HCT116 (cell line): ENCODE measurements around the gene KREMEN2. TPM values are rescaled to one million over a fixed set of nuclear protein-coding genes. Genes with fewer than 3 reads are reported as not detected.

ENCODE experiments used
- ATAC-seq: fragments of 200-7000 bp; cut with Tn5 transposase; 2 replicates; pipeline ENCODE4 v1.9.1; 2020; ENCODE audit warnings: mild to moderate bottlenecking, moderate library complexity
- BruUV-seq: library from RNA; stranded (reverse); fragments of 400-500 nt; replicated peaks from 2 replicates; lab custom pipeline; 2021; lab: Mats Ljungman, UMichigan
- CTCF ChIA-PET: fragments of 300-600 bp; sonication (Branson Sonifier 250); formaldehyde crosslinking; loops from one replicate; lab custom pipeline; 2021; ENCODE audit warnings: antibody characterized with exemption; lab: Charles Lee
- POLR2A ChIA-PET: fragments of 300-600, 350-600 bp; sonication (Branson Sonifier 250); formaldehyde crosslinking; loops from one replicate; lab custom pipeline; 2021; ENCODE audit warnings: antibody characterized with exemption; lab: Charles Lee
- RAD21 ChIA-PET, 2 experiments: fragments of 300-600 bp; sonication (Branson Sonifier 250); formaldehyde crosslinking; loops; one replicate each; lab custom pipeline; 2023; ENCODE audit warnings: low total read pairs in 2 of 2; ENCODE audit not compliant: uncharacterized antibody in 2 of 2, unreplicated experiment in 2 of 2, low non-redundant PET in 1 of 2; lab: Charles Lee
- DNase-seq: peaks from one replicate; pipeline ENCODE4 v3.0.0-alpha.2; 2010; ENCODE audit warnings: low read depth, low spot score
- H2AFZ ChIP-seq: fragments of 200-600 bp; shearing (Covaris generic), sonication (generic); 2 replicates; pipeline ENCODE4 v1.6.1; 2017; ENCODE audit warnings: low read depth, mixed run types, mixed read lengths, antibody characterized with exemption, low read length; ENCODE audit not compliant: poor library complexity, severe bottlenecking
- H3K27ac ChIP-seq: 2 replicates; pipeline ENCODE4 v1.5.1; 2012; ENCODE audit warnings: low read depth, low read length
- H3K27me3 ChIP-seq: fragments of 200-600 bp; sonication (generic); 2 replicates; pipeline ENCODE4 v1.6.1; 2016; ENCODE audit warnings: mixed run types, low read length, mixed read lengths; ENCODE audit not compliant: insufficient read depth
- H3K36me3 ChIP-seq, 2 experiments: fragments of 200-500 bp in 1 of 2; fragments of 200-600 bp in 1 of 2; sonication (Bioruptor generic) in 1 of 2; sonication (generic) in 1 of 2; 2 replicates each; pipeline versions ENCODE4 v1.5.1 to v1.6.1; 2014 to 2016; ENCODE audit warnings: low read length in 2 of 2, inconsistent platforms in 1 of 2, mixed read lengths in 1 of 2, mixed run types in 1 of 2; ENCODE audit not compliant: insufficient read depth in 2 of 2, control insufficient read depth in 1 of 2
- H3K4me1 ChIP-seq, 2 experiments: fragments of 200-600 bp in 1 of 2; sonication (generic) in 1 of 2; 2 replicates each; pipeline versions ENCODE4 v1.5.1 to v1.6.1; 2012 to 2017; ENCODE audit warnings: low read length in 2 of 2, inconsistent platforms in 1 of 2, mild to moderate bottlenecking in 1 of 2, mixed read lengths in 1 of 2, mixed run types in 1 of 2, moderate library complexity in 1 of 2; ENCODE audit not compliant: insufficient read depth in 2 of 2, control insufficient read depth in 1 of 2
- H3K4me2 ChIP-seq: fragments of 200-600 bp; sonication (generic); 2 replicates; pipeline ENCODE4 v1.6.1; 2017; ENCODE audit warnings: mixed run types, low read length, mixed read lengths
- H3K4me3 ChIP-seq, 2 experiments: fragments of 200-600 bp in 1 of 2; sonication (generic) in 1 of 2; replicated peaks in 1 of 2; 2 replicates each; pipeline ENCODE4 v1.5.1; 2011 to 2016; ENCODE audit warnings: low read length in 2 of 2, control low read depth in 1 of 2, low read depth in 1 of 2, mild to moderate bottlenecking in 1 of 2, mixed read lengths in 1 of 2, mixed run types in 1 of 2
- H3K79me2 ChIP-seq: fragments of 200-600 bp; sonication (generic); 2 replicates; pipeline ENCODE4 v1.6.1; 2017; ENCODE audit warnings: mild to moderate bottlenecking, mixed run types, low read length, moderate library complexity, mixed read lengths; ENCODE audit not compliant: insufficient read depth
- H3K9ac ChIP-seq: fragments of 200-600 bp; sonication (generic); 2 replicates; pipeline ENCODE4 v1.6.1; 2016; ENCODE audit warnings: low read length, mixed read lengths
- H3K9me2 ChIP-seq: fragments of 200-600 bp; sonication (generic), shearing (Covaris generic); 2 replicates; pipeline ENCODE4 v1.6.1; 2017; ENCODE audit warnings: mixed run types, mild to moderate bottlenecking, moderate library complexity; ENCODE audit not compliant: insufficient read depth
- H3K9me3 ChIP-seq, 2 experiments: fragments of 200-500 bp in 1 of 2; fragments of 200-600 bp in 1 of 2; sonication (Bioruptor generic) in 1 of 2; sonication (generic) in 1 of 2; 2 replicates each; pipeline ENCODE4 v1.6.1; 2014 to 2017; ENCODE audit warnings: low read length in 2 of 2, mixed read lengths in 2 of 2, inconsistent platforms in 1 of 2, low read depth in 1 of 2, mild to moderate bottlenecking in 1 of 2, mixed run types in 1 of 2, moderate library complexity in 1 of 2; ENCODE audit not compliant: control insufficient read depth in 1 of 2, insufficient read depth in 1 of 2
- H4K20me1 ChIP-seq: fragments of 200-600 bp; sonication (generic), shearing (Covaris generic); 2 replicates; pipeline ENCODE4 v1.6.1; 2017; ENCODE audit warnings: mixed run types, mild to moderate bottlenecking, moderate library complexity; ENCODE audit not compliant: insufficient read depth
- ATF3 ChIP-seq: IDR thresholded peaks from 2 replicates; pipeline ENCODE4 v1.6.1; 2012
- CBX3 ChIP-seq: IDR thresholded peaks from 2 replicates; pipeline ENCODE4 v1.6.1; 2012; ENCODE audit warnings: low read depth
- CTCF ChIP-seq, 3 experiments: fragments of 200-600 bp in 1 of 3; sonication (generic) in 1 of 3; IDR thresholded peaks in 2 of 3; conservative IDR thresholded peaks in 1 of 3; 2 replicates each; pipeline ENCODE4 v1.5.1; 2012 to 2017; ENCODE audit warnings: low read depth in 2 of 3, low read length in 2 of 3, antibody characterized with exemption in 1 of 3, borderline replicate concordance in 1 of 3, control low read depth in 1 of 3, mild to moderate bottlenecking in 1 of 3, mixed read lengths in 1 of 3, mixed run types in 1 of 3, moderate library complexity in 1 of 3; ENCODE audit not compliant: insufficient read depth in 1 of 3
- ELF1 ChIP-seq: IDR thresholded peaks from 2 replicates; pipeline ENCODE4 v1.6.1; 2012; ENCODE audit warnings: low read depth, borderline replicate concordance
- JUND ChIP-seq: IDR thresholded peaks from 2 replicates; pipeline ENCODE4 v1.6.1; 2012
- POLR2A ChIP-seq: IDR thresholded peaks from 2 replicates; pipeline ENCODE4 v1.7.0; 2011; ENCODE audit warnings: borderline replicate concordance; ENCODE audit not compliant: insufficient read depth, insufficient read length; ENCODE audit errors: extremely low read depth
- POLR2AphosphoS5 ChIP-seq: IDR thresholded peaks from 2 replicates; pipeline ENCODE4 v1.6.1; 2011; ENCODE audit warnings: mild to moderate bottlenecking, low read depth, low read length, moderate library complexity
- SIN3A ChIP-seq: IDR thresholded peaks from 2 replicates; pipeline ENCODE4 v1.6.1; 2012; ENCODE audit warnings: low read depth
- SP1 ChIP-seq: IDR thresholded peaks from 2 replicates; pipeline ENCODE4 v1.6.1; 2012; ENCODE audit warnings: low read depth
- SRF ChIP-seq: IDR thresholded peaks from 2 replicates; pipeline ENCODE4 v1.6.1; 2012; ENCODE audit warnings: low read depth
- TCF7L2 ChIP-seq: IDR thresholded peaks from 2 replicates; pipeline ENCODE4 v1.7.0; 2011; ENCODE audit warnings: borderline replicate concordance, inconsistent platforms; ENCODE audit not compliant: insufficient read depth, insufficient read length; ENCODE audit errors: extremely low read depth
- YY1 ChIP-seq: IDR thresholded peaks from 2 replicates; pipeline ENCODE4 v1.6.1; 2011; ENCODE audit warnings: low read length, low read depth, moderate library complexity, mild to moderate bottlenecking; ENCODE audit not compliant: insufficient replicate concordance; ENCODE audit errors: extremely low read depth
- intact Hi-C: fragments of 100-400 bp; cut with micrococcal nuclease; formaldehyde crosslinking; loops from 2 replicates; pipeline ENCODE4 v1.10.0; 2022
- total RNA-seq: library from RNA; stranded (reverse); gene quantifications from one replicate; pipeline ENCODE4 v1.2.1, GENCODE V29; 2021; ENCODE audit not compliant: unreplicated experiment
- TF ChIP-seq, protein P1 (sequence below): IDR thresholded peaks from 2 replicates; pipeline ENCODE4 v1.6.1; 2012

KREMEN2 gene
- total RNA-seq, 1 experiment from 2014 or later = 14.1 TPM

DNA sequence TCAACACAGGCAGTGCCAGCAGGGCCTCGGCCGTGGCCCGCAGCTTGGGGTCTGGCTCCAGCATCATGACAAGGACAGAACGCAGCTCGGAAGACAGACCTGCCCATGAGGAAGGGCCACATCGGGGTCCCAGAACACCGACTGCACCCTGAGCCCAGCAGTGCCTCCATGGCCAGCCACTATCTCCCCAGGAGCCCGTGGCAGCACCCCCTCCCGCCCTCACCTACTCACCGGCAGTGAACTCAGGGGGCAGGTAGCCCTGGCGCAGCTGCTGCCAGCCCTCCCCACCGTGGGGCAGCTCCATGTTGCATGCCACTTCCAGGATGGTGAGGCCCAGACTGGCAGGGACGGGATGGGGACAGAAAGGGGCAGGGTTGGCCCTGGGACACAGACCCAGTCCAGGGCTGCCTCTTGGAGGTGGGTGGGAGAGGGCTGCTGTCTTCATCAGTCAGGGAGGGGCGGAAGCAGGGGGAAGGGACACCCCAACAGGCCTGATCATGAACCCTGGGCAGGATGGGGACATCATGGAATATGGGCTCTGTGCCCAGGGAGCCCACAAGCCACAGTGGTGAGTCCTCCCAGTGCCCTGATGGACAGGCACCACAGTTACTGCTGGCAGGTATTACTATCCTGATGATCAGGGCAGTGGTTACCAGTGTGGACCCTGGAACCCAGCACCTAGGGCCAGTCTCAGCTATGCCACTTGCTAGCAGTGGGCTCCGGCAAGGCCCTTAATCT is 10.4 kb downstream of the KREMEN2 start:
- no peak for DNase-seq
- H3K4me1 ChIP-seq = peaks cover 11 to 31% of the 10 kb centered on the region in 2 experiments; a peak in 3 of 4 replicates

DNA sequence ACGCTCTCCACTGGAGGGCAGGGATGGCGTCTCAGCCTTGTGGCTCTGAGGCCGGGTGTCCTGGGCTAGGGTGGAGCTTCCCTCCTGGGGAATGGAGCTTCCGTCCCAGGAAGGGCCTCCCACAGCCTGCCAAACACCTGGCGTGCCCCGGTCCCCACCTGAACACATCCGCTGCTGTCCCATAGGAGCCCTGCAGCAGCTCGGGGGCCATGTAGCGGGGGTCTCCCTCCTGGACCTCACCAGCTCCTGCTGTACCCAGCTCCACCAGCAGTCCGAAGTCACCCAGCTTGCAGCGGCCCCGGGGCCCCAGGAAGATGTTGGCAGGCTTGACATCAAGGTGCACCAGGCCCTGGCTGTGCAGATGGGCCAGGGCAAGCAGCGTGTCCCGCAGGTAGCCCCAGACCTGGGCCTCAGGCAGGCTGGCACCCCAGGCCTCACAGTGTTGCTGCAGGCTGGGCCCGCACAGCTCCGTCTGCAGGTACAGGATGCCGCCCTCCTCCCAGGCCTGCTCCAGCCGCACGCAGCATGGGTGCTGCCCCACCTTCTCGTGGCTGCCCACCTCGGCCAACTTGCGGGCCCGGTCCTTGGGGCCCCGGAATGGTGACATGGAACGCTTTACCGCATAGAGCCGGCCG is 11.2 kb downstream of the KREMEN2 start:
- no peaks in the 10 kb centered on the region for H3K27me3 ChIP-seq
- H3K27ac ChIP-seq = peak overlapping the region; percentile 8; the same call in 1 of the 2 replicates
- H3K4me3 ChIP-seq = no peak overlapping the region
- no TSS peak for BruUV-seq
- H4K20me1 ChIP-seq = peaks cover 6% of the 10 kb centered on the region; the same call in 1 of the 2 replicates
- CTCF ChIA-PET = no interaction called here
- POLR2A ChIA-PET = no interaction called here
- no peak for TF ChIP-seq ELF1
- TF ChIP-seq JUND = no peak
- no peak for TF ChIP-seq SIN3A
- TF ChIP-seq CTCF (IDR thresholded peaks at IDR 0.05 in 2 of 3, conservative IDR thresholded peaks at IDR 0.05 in 1 of 3; ENCODE audit: borderline replicate concordance in 1 of 3, insufficient read depth in 1 of 3, low read depth in 2 of 3, low read length in 2 of 3) = no peak
- TF ChIP-seq SRF = no peak
- TF ChIP-seq TCF7L2 = no peak
- no peak for TF ChIP-seq YY1
- no peak for TF ChIP-seq CBX3
- TF ChIP-seq POLR2AphosphoS5 = no peak
- no peak for TF ChIP-seq SP1
- H3K9me2 ChIP-seq = no peaks in the 10 kb centered on the region
- H3K79me2 ChIP-seq = peaks cover 77% of the 10 kb centered on the region
- H2AFZ ChIP-seq = no peak overlapping the region
- H3K4me1 ChIP-seq = peaks cover 11 to 30% of the 10 kb centered on the region in 2 experiments; a peak in 3 of 4 replicates
- RAD21 ChIA-PET = no interaction called here
- H3K36me3 ChIP-seq = peaks cover 5 to 40% of the 10 kb centered on the region in 2 experiments; a peak in 3 of 4 replicates
- ATAC-seq (no peak), DNase-seq (no peak)
- no peak overlapping the region for H3K9ac ChIP-seq
- intact Hi-C loops = no loop called here
- no peak overlapping the region for H3K4me2 ChIP-seq
- H3K9me3 ChIP-seq = no peaks in the 10 kb centered on the region

More for the DNA sequence above, 10.4 kb downstream of the KREMEN2 start:
- Histone ChIP-seq H3K4me3 (no peak overlapping the region), H3K27ac (peak overlapping the region; percentile 8; the same call in 1 of the 2 replicates), H4K20me1 (peaks cover 6% of the 10 kb centered on the region; the same call in 1 of the 2 replicates), H3K9me2 (no peaks in the 10 kb centered on the region), H3K9ac (no peak overlapping the region), H3K27me3 (no peaks in the 10 kb centered on the region), H3K4me2 (no peak overlapping the region), H3K79me2 (peaks cover 76% of the 10 kb centered on the region), H3K36me3 (peaks cover 5 to 40% of the 10 kb centered on the region in 2 experiments; a peak in 3 of 4 replicates), H3K9me3 (no peaks in the 10 kb centered on the region), H2AFZ (no peak overlapping the region)
- BruUV-seq = no TSS peak
- no peak for TF ChIP-seq ELF1
- TF ChIP-seq, protein P1, sequence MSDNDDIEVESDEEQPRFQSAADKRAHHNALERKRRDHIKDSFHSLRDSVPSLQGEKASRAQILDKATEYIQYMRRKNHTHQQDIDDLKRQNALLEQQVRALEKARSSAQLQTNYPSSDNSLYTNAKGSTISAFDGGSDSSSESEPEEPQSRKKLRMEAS = no peak
- no peak for TF ChIP-seq POLR2A
- peak; percentile 13; the same call in 1 of the 2 replicates for TF ChIP-seq POLR2AphosphoS5
- TF ChIP-seq ATF3 = no peak
- POLR2A ChIA-PET = interaction anchor here (1.0 kb wide), 1 partner anchor 54 kb away, joined by 3 read pairs; no protein-coding TSS in a partner anchor
- intact Hi-C loops = no loop called here
- RAD21 ChIA-PET = no interaction called here
- CTCF ChIA-PET = no interaction called here
- no peak for ATAC-seq
